OCI-LY1 (cell line): ENCODE measurements around the gene LRRC9.

Experiments used
- CTCF ChIP-seq: fragments of 200-600 bp; sonication (generic), shearing (Covaris generic); IDR thresholded peaks from 2 replicates; pipeline ENCODE4 v1.5.1; 2017; ENCODE audit warnings: mild to moderate bottlenecking, antibody characterized with exemption, low read length, moderate library complexity, mixed read lengths
- EZH2 ChIP-seq: fragments of 200-600 bp; sonication (generic), shearing (Covaris generic); IDR thresholded peaks from 2 replicates; pipeline ENCODE4 v1.8.0; 2017; ENCODE audit warnings: borderline replicate concordance, mixed run types, mild to moderate bottlenecking, antibody characterized with exemption, low read length, moderate library complexity, mixed read lengths

GRCh38 chr14:60002819-60003492, 83.0 kb downstream of the LRRC9 start:
- no peak for TF ChIP-seq CTCF
- no peak for TF ChIP-seq EZH2
